Ishikawa (cell line): Measurements from ENCODE around the gene P2RX6.

Experiments used
- CEBPB ChIP-seq: IDR thresholded peaks from 2 replicates; pipeline ENCODE4 v1.6.1; 2012
- CREB1 ChIP-seq: IDR thresholded peaks from 2 replicates; pipeline ENCODE4 v1.6.1; 2012; ENCODE audit warnings: low read depth
- EGR1 ChIP-seq: IDR thresholded peaks from 2 replicates; pipeline ENCODE4 v1.6.1; 2012
- EP300 ChIP-seq: IDR thresholded peaks from 2 replicates; pipeline ENCODE4 v1.6.1; 2012; ENCODE audit warnings: borderline replicate concordance
- FOXM1 ChIP-seq: IDR thresholded peaks from 2 replicates; pipeline ENCODE4 v1.6.1; 2012; ENCODE audit warnings: low read depth, borderline replicate concordance
- NFIC ChIP-seq: IDR thresholded peaks from 2 replicates; pipeline ENCODE4 v1.6.1; 2012
- RAD21 ChIP-seq: IDR thresholded peaks from 2 replicates; pipeline ENCODE4 v1.6.1; 2012; ENCODE audit warnings: low read depth
- TAF1 ChIP-seq: IDR thresholded peaks from 2 replicates; pipeline ENCODE4 v1.6.1; 2012; ENCODE audit warnings: low read depth, mild to moderate bottlenecking
- TCF12 ChIP-seq: IDR thresholded peaks from 2 replicates; pipeline ENCODE4 v1.6.1; 2012; ENCODE audit warnings: low read depth
- TEAD4 ChIP-seq: IDR thresholded peaks from 2 replicates; pipeline ENCODE4 v1.6.1; 2012
- YY1 ChIP-seq: IDR thresholded peaks from 2 replicates; pipeline ENCODE4 v1.6.1; 2012; ENCODE audit warnings: low read depth
- ZBTB7A ChIP-seq: IDR thresholded peaks from 2 replicates; pipeline ENCODE4 v1.6.1; 2012; ENCODE audit warnings: low read depth
- TF ChIP-seq, protein P1 (sequence below): IDR thresholded peaks from 2 replicates; pipeline ENCODE4 v1.6.1; 2012
- TF ChIP-seq, protein P2 (sequence below): IDR thresholded peaks from 2 replicates; pipeline ENCODE4 v1.6.1; 2012
- TF ChIP-seq, protein P3 (sequence below): IDR thresholded peaks from 2 replicates; pipeline ENCODE4 v1.6.1; 2012; ENCODE audit warnings: low read depth, mild to moderate bottlenecking

The P2RX6 gene

DNA sequence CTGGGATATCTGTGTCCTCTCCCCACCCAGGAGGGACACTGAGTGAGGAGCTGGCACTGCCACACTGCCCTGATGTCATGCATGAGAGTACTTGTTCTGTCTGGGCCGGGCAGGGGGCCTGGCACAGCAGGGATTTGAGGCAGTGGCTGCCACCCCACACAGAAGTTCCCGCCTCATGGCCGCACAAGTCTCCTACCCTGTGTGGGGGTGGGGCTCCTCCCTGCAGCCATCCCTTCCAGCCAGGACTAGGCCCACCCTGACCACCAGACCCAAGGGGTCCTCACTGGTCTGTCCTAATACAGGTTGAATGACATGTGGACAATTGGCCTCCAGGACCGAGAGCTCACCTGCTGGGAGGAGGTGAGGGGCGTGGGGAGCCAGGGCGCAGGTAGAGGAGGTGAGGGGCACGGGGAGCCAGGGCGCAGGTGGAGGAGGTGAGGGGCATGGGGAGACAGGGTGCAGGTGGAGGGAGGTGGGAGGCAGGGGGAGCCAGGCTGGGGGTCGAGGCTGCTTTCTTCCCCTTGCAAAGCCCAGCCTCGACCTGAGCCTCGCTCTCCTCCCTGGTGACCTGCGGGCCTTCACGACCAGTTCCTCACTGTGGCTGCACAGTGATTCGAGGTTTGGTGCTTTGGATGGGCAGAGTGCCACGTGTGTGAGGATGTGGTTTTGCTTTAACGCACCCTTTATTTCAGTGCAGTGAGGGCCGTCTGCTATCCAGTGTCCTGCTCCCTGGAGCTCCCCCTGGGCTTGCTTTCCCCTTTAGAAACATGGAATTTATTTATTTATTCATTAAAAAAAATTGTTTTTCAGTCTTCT lies 25.4 kb upstream of the P2RX6 start:
- TF ChIP-seq CEBPB (no peak), TCF12 (no peak), CREB1 (no peak), NFIC (no peak), TEAD4 (no peak), RAD21 (no peak), EP300 (no peak), YY1 (no peak), EGR1 (no peak), ZBTB7A (no peak), FOXM1 (no peak)
- TF ChIP-seq, protein P1, sequence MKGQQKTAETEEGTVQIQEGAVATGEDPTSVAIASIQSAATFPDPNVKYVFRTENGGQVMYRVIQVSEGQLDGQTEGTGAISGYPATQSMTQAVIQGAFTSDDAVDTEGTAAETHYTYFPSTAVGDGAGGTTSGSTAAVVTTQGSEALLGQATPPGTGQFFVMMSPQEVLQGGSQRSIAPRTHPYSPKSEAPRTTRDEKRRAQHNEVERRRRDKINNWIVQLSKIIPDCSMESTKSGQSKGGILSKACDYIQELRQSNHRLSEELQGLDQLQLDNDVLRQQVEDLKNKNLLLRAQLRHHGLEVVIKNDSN: no peak
- TF ChIP-seq, protein P2, sequence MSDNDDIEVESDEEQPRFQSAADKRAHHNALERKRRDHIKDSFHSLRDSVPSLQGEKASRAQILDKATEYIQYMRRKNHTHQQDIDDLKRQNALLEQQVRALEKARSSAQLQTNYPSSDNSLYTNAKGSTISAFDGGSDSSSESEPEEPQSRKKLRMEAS: no peak
- TF ChIP-seq, protein P3, sequence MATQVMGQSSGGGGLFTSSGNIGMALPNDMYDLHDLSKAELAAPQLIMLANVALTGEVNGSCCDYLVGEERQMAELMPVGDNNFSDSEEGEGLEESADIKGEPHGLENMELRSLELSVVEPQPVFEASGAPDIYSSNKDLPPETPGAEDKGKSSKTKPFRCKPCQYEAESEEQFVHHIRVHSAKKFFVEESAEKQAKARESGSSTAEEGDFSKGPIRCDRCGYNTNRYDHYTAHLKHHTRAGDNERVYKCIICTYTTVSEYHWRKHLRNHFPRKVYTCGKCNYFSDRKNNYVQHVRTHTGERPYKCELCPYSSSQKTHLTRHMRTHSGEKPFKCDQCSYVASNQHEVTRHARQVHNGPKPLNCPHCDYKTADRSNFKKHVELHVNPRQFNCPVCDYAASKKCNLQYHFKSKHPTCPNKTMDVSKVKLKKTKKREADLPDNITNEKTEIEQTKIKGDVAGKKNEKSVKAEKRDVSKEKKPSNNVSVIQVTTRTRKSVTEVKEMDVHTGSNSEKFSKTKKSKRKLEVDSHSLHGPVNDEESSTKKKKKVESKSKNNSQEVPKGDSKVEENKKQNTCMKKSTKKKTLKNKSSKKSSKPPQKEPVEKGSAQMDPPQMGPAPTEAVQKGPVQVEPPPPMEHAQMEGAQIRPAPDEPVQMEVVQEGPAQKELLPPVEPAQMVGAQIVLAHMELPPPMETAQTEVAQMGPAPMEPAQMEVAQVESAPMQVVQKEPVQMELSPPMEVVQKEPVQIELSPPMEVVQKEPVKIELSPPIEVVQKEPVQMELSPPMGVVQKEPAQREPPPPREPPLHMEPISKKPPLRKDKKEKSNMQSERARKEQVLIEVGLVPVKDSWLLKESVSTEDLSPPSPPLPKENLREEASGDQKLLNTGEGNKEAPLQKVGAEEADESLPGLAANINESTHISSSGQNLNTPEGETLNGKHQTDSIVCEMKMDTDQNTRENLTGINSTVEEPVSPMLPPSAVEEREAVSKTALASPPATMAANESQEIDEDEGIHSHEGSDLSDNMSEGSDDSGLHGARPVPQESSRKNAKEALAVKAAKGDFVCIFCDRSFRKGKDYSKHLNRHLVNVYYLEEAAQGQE: no peak

DNA sequence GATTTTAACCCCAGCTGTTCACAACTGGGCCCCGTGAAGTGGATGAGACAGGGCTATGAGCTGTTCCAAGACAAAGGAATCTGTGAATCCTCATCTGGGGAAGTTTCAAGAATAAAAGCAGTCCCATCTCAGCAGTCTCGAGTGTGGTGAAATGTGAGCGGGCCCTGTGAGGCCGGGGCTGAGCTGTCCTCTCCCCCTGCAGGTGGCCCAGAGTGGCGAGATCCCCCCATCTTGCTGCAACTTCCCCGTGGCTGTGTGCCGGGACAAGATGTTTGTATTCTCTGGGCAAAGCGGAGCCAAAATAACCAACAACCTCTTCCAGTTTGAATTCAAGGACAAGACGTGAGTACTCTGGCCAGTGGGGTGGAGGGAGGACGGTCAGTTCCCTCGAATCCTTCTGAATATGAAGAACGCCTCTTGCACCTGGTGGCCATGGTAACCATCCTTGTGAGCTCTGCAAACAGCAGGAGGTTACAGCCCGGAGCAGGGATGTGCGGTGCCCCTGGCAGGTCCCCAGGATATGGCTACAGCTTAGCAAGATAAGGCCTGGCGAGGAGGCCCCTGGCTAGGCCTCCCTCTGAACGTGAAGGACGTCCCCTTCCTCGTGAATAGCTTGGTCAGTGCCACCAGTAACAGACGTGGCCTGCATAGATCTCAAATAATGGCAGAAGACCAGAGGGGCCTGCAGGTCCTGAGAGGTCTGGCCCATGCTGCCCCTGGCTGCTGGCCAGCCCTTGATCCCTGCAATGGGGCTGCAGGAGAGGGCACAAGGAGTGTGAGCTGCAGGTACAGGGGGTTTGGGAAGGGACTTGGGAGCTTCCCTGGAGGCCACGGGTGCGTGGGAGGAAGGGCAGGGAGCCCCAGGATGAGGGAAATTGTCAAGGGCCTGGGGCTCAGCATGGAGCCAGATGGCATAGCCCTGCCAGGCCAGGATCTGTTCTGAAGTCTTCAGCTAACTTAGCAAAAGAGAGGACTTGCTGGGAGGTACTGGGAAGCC lies 24.5 kb upstream of the P2RX6 start:
- TF ChIP-seq TAF1: no peak
- TF ChIP-seq CREB1: no peak
- TF ChIP-seq TEAD4: no peak
- TF ChIP-seq, protein P1: no peak
- TF ChIP-seq FOXM1: no peak
- TF ChIP-seq NFIC: no peak

DNA sequence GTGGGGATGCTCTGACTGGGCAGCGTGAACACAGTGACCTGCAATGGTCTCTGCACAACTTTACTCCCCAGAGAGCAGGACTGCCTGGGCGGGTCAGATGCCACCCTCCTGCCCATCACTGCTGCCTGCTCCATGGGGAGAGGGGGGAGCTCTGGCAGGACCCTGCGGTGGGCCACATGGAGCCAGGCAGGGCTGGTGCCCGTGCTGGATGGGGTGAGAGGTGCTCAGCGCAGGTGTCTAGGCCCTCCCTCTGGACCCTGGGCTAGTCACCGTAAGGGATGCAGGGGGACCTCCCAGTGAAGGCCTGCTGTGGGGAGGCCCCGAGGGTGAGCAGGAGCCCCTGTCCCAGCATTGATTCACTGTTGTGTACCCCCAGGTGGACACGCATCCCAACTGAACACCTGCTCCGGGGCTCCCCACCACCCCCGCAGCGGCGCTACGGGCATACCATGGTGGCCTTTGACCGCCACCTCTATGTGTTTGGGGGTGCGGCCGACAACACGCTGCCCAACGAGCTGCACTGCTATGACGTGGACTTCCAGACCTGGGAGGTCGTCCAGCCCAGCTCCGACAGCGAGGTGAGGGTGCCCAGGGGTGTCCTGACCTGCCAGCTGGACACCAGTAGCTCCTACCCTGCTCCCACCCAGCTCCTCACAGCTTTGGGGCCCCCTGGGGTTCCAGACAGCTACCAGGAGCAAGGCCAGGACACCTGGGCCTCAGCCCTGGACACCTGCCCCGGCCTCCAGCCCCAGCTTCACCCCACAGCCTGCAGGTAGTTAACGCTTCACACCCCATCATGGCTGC lies 23.5 kb upstream of the P2RX6 start:
- TF ChIP-seq RAD21 (no peak), TCF12 (no peak), YY1 (no peak), NFIC (no peak), TAF1 (no peak), EGR1 (no peak), TEAD4 (no peak), ZBTB7A (no peak)
- TF ChIP-seq, protein P1: no peak
- TF ChIP-seq, protein P2: no peak

DNA sequence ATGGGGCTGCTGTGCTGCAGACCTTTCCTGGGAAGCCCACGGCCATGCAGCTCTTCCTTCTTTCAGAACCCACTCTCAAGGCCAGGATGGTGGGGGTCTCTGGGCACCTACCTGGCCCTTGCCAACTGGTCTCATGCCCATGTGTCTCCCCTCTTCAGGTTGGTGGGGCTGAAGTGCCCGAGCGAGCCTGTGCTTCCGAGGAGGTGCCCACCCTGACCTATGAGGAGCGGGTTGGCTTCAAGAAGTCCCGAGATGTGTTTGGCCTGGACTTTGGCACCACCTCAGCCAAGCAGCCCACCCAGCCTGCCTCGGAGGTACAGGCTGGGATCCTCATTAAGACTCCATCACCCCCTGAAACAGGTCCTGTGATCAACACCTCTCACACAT lies 22.9 kb upstream of the P2RX6 start:
- TF ChIP-seq ZBTB7A: no peak
- TF ChIP-seq RAD21: no peak
- TF ChIP-seq TAF1: no peak
- no peak for TF ChIP-seq TEAD4
- TF ChIP-seq, protein P1: no peak
- TF ChIP-seq EP300: no peak
- TF ChIP-seq NFIC: no peak
- TF ChIP-seq CREB1: no peak
- TF ChIP-seq TCF12: no peak

DNA sequence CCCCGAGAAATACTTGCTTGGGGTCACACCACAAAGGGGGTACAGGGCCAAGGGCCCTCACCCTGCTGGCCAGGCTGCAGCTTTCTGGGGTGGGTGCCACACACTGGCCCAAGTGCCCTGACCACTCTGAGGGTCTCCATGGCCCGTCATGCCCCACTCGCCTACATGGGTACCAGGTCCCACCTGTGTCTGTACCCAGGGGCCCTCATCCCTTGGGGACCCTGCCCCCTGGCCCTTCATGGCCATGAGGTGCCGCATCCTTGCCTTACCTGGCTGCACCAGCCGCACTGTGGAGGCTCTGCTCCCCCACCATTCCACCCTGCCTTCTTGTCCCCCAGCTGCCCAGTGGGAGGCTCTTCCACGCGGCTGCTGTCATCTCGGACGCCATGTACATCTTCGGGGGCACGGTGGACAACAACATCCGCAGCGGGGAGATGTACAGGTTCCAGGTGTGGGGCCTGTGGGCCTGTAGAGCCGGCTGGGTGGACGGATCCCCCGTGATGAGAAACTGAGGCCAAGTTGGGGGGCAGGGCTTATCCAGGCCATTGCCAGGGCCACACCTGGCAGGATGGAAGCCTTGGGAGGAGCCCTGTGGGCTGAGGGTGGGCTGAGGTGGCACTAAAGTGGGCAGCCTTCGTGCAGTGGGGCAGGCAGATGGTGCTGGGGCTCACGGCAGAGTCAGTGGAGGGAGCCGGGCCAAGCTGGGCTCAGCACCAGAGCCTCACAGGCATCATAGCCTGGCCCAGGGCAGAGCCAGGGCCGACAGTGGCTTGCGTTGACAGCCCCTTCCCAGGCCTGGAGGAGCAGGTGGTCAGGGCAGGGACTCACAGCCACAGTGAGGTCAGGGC lies 22.3 kb upstream of the P2RX6 start:
- TF ChIP-seq, protein P1: no peak
- TF ChIP-seq CEBPB: no peak
- TF ChIP-seq CREB1: no peak
- no peak for TF ChIP-seq EP300
- no peak for TF ChIP-seq TCF12
- TF ChIP-seq TAF1: no peak
- no peak for TF ChIP-seq FOXM1
- TF ChIP-seq, protein P3: no peak
- no peak for TF ChIP-seq NFIC
- no peak for TF ChIP-seq YY1
- TF ChIP-seq EGR1: no peak
- no peak for TF ChIP-seq RAD21
- TF ChIP-seq TEAD4: no peak
- TF ChIP-seq, protein P2: no peak
- TF ChIP-seq ZBTB7A: no peak
